Camera-type eye (tissue), 1 donor: ENCODE data around the gene PSPH. TPM values are rescaled to one million over a fixed set of nuclear protein-coding genes. Genes with fewer than 3 reads are reported as not detected.

Experiments
- total RNA-seq: library from RNA; depleted of rRNA; stranded (reverse); fragments of >200 nt; gene quantifications from one replicate; pipeline ENCODE4 v1.2.3, GENCODE V29; 2014

PSPH gene
- total RNA-seq, result 31.1 TPM

GRCh38 chr7:56051339-56052191 lies at the start of gene PSPH, which contains the start of gene CCT6A:
PSPH (minus strand) TSS chr7:56051444; CDS start chr7:56021212, 30,232 bp downstream.
CCT6A (plus strand) TSS chr7:56051765; CDS start chr7:56051849, 84 bp downstream.

GRCh38 chr7:56092789-56093531 lies 41.7 kb upstream of the PSPH start, which contains the start of gene PHKG1:
PHKG1 (minus strand) TSS chr7:56092952; CDS start chr7:56088941, 4,011 bp downstream.

GRCh38 chr7:56063882-56064625 lies 12.8 kb upstream of the PSPH start, which contains the start of gene SUMF2:
SUMF2 (plus strand) TSS chr7:56064286; CDS start chr7:56064312, 26 bp downstream.

GRCh38 chr7:55964261-55965099 lies 86.8 kb downstream of the PSPH start, which contains the start of gene NIPSNAP2:
NIPSNAP2 (plus strand) TSS chr7:55964585; CDS start chr7:55964610, 25 bp downstream.

Other genes with a start within 250 kb of the PSPH start
- not detected for gene SEPTIN14, start 188.7 kb downstream of the PSPH start, total RNA-seq
- gene ZNF713, start 164.0 kb downstream of the PSPH start, total RNA-seq, result 38.8 TPM
- 8.9 TPM for gene MRPS17, start 99.6 kb downstream of the PSPH start, total RNA-seq
- 78.8 TPM for gene NIPSNAP2, start 86.9 kb downstream of the PSPH start, total RNA-seq
- 117 TPM for gene CCT6A, start 321 bp upstream of the PSPH start, total RNA-seq
- 68.6 TPM for gene SUMF2, start 12.8 kb upstream of the PSPH start, total RNA-seq
- gene PHKG1, start 41.5 kb upstream of the PSPH start, total RNA-seq, result 4.7 TPM
- 166 TPM for gene CHCHD2, start 55.0 kb upstream of the PSPH start, total RNA-seq
- gene NUPR2, start 65.0 kb upstream of the PSPH start, total RNA-seq, result not detected